Measurements from ENCODE around the gene ANKFN1. TPM values are rescaled to one million over a fixed set of nuclear protein-coding genes. Genes with fewer than 3 reads are reported as not detected.
A peak's percentile ranks its signal among the peaks of the same experiment; 100 is the strongest.

The ANKFN1 gene
- total RNA-seq, 1 donor from 2014 or later = not detected

GRCh38 chr17:56291226-56291805 lies 138.0 kb downstream of the ANKFN1 start:
- ATAC-seq = no peak

- ATAC-seq = no peak
Observed at GRCh38 chr17:56292010-56292409, 138.7 kb downstream of the ANKFN1 start.

GRCh38 chr17:56292578-56292977 lies 139.3 kb downstream of the ANKFN1 start:
- ATAC-seq = no peak

- no peak for ATAC-seq
Observed at GRCh38 chr17:56297184-56297583, 143.9 kb downstream of the ANKFN1 start.

GRCh38 chr17:56298846-56299245 lies 145.6 kb downstream of the ANKFN1 start:
- no peak for ATAC-seq

- no peak for ATAC-seq
Observed at GRCh38 chr17:56300144-56300543, 146.9 kb downstream of the ANKFN1 start.

GRCh38 chr17:56305007-56305406 lies 151.7 kb downstream of the ANKFN1 start:
- no peak for ATAC-seq

- no peak for ATAC-seq
Observed at GRCh38 chr17:56309897-56310296, 156.6 kb downstream of the ANKFN1 start.

- no peak for ATAC-seq
Observed at GRCh38 chr17:56310782-56311181, 157.5 kb downstream of the ANKFN1 start.

- no peak for ATAC-seq
Observed at GRCh38 chr17:56313201-56313600, 159.9 kb downstream of the ANKFN1 start.

- no peak for ATAC-seq
Observed at GRCh38 chr17:56314026-56314425, 160.8 kb downstream of the ANKFN1 start.

GRCh38 chr17:56314984-56315602 lies 161.8 kb downstream of the ANKFN1 start:
- ATAC-seq = no peak

- no peak for ATAC-seq
Observed at GRCh38 chr17:56316604-56317003, 163.3 kb downstream of the ANKFN1 start.

- no peak for ATAC-seq
Observed at GRCh38 chr17:56317351-56318208, 164.3 kb downstream of the ANKFN1 start.

GRCh38 chr17:56319531-56319930 lies 166.3 kb downstream of the ANKFN1 start:
- ATAC-seq = peak; percentile 76

- no peak for ATAC-seq
Observed at GRCh38 chr17:56320443-56320842, 167.2 kb downstream of the ANKFN1 start.

- no peak for ATAC-seq
Observed at GRCh38 chr17:56322991-56323390, 169.7 kb downstream of the ANKFN1 start.

- ATAC-seq = no peak
Observed at GRCh38 chr17:56324676-56325075, 171.4 kb downstream of the ANKFN1 start.

GRCh38 chr17:56325313-56326000 lies 172.2 kb downstream of the ANKFN1 start:
- no peak for ATAC-seq

GRCh38 chr17:56326001-56326359 lies 172.7 kb downstream of the ANKFN1 start:
- ATAC-seq = no peak

- no peak for ATAC-seq
Observed at GRCh38 chr17:56347639-56348038, 194.4 kb downstream of the ANKFN1 start.

- no peak for ATAC-seq
Observed at GRCh38 chr17:56350592-56350991, 197.3 kb downstream of the ANKFN1 start.

- ATAC-seq = no peak
Observed at GRCh38 chr17:56351675-56352074, 198.4 kb downstream of the ANKFN1 start.

Data from esophagus mucosa (tissue), 1 donor.